ENCODE measurements around the gene MT2A. TPM values are rescaled to one million over a fixed set of nuclear protein-coding genes. Genes with fewer than 3 reads are reported as not detected.

The MT2A gene
- total and polyA plus RNA-seq, 2 of the 4 experiments (the other 2 are of a cell fraction): 25.5 to 621 TPM

DNA sequence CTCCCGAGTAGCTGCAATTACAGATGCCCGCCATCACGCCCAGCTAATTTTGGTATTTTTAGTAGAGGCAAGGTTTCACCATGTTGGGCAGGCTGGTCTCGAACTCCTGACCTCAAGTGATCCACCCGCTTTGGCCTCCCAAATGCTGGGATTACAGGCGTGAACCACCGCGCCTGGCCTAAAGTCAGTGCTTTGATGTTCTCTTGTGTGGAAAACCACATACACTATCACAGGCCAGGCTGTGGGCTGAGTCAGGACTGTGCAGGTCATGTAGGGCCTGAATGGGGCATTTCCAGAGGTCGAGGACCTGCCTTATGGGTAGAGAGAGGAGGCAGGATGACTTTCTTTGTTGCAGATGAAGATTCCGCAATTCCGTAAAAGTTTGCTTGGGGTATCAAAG, 24.1 kb upstream of the MT2A start:
- H3K27me3 ChIP-seq (ENCODE audit: control insufficient read depth, insufficient read depth, low read length): peaks cover 58% of the 10 kb centered on the region
- H3K9me1 ChIP-seq (ENCODE audit: insufficient read depth, low read length): no peaks in the 10 kb centered on the region
- intact Hi-C loops (cut with micrococcal nuclease) (no loop called here), dilution Hi-C loops (cut with HindIII; ENCODE audit: low sequenced_read_pairs, unreplicated experiment) (no loop called here), in situ Hi-C loops (cut with MboI; ENCODE audit: low sequenced_read_pairs) (no loop called here)
- no peaks in the 10 kb centered on the region for H3K4me1 ChIP-seq (ENCODE audit: control insufficient read depth, insufficient read depth, low read length)
- CTCF ChIA-PET: no interaction called here
- no peak overlapping the region for H3K9ac ChIP-seq (ENCODE audit: low read depth, low read length)
- no peak overlapping the region for H3K4ac ChIP-seq (ENCODE audit: low read depth, low read length)
- no peak overlapping the region for H3K18ac ChIP-seq (ENCODE audit: low read depth, low read length)
- H3K27ac ChIP-seq (ENCODE audit: insufficient read depth, low read length): no peak overlapping the region
- H4K91ac ChIP-seq (ENCODE audit: insufficient read depth, low read depth, low read length): no peak overlapping the region
- no peak overlapping the region for H2BK120ac ChIP-seq (ENCODE audit: low read depth, low read length)
- TF ChIP-seq MAZ (IDR thresholded peaks at IDR 0.05; ENCODE audit: borderline replicate concordance, low read depth, low read length): no peak
- TF ChIP-seq, protein P1, sequence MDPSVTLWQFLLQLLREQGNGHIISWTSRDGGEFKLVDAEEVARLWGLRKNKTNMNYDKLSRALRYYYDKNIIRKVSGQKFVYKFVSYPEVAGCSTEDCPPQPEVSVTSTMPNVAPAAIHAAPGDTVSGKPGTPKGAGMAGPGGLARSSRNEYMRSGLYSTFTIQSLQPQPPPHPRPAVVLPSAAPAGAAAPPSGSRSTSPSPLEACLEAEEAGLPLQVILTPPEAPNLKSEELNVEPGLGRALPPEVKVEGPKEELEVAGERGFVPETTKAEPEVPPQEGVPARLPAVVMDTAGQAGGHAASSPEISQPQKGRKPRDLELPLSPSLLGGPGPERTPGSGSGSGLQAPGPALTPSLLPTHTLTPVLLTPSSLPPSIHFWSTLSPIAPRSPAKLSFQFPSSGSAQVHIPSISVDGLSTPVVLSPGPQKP (IDR thresholded peaks at IDR 0.05; ENCODE audit: borderline replicate concordance, low read depth, low read length): no peak
- TF ChIP-seq, protein P2, sequence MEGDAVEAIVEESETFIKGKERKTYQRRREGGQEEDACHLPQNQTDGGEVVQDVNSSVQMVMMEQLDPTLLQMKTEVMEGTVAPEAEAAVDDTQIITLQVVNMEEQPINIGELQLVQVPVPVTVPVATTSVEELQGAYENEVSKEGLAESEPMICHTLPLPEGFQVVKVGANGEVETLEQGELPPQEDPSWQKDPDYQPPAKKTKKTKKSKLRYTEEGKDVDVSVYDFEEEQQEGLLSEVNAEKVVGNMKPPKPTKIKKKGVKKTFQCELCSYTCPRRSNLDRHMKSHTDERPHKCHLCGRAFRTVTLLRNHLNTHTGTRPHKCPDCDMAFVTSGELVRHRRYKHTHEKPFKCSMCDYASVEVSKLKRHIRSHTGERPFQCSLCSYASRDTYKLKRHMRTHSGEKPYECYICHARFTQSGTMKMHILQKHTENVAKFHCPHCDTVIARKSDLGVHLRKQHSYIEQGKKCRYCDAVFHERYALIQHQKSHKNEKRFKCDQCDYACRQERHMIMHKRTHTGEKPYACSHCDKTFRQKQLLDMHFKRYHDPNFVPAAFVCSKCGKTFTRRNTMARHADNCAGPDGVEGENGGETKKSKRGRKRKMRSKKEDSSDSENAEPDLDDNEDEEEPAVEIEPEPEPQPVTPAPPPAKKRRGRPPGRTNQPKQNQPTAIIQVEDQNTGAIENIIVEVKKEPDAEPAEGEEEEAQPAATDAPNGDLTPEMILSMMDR (conservative IDR thresholded peaks at IDR 0.05; ENCODE audit: low read depth, low read length): no peak
- no peak for TF ChIP-seq FOS (IDR thresholded peaks at IDR 0.05; ENCODE audit: low read depth, low read length)
- no peak for TF ChIP-seq RCOR1 (IDR thresholded peaks at IDR 0.05; ENCODE audit: insufficient replicate concordance, low read length)
- no peak for TF ChIP-seq NFE2L2 (IDR thresholded peaks at IDR 0.05; ENCODE audit: low read depth, low read length)
- TF ChIP-seq SMC3 (IDR thresholded peaks at IDR 0.05; ENCODE audit: low read depth, low read length): no peak
- TF ChIP-seq BHLHE40 (IDR thresholded peaks at IDR 0.05; ENCODE audit: low read depth, low read length): no peak
- TF ChIP-seq, protein P3, sequence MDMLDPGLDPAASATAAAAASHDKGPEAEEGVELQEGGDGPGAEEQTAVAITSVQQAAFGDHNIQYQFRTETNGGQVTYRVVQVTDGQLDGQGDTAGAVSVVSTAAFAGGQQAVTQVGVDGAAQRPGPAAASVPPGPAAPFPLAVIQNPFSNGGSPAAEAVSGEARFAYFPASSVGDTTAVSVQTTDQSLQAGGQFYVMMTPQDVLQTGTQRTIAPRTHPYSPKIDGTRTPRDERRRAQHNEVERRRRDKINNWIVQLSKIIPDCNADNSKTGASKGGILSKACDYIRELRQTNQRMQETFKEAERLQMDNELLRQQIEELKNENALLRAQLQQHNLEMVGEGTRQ (IDR thresholded peaks at IDR 0.05; ENCODE audit: low read depth, low read length): no peak
- no peak for TF ChIP-seq POLR2A (IDR thresholded peaks at IDR 0.05; ENCODE audit: low read depth, low read length)
- TF ChIP-seq MXI1 (IDR thresholded peaks at IDR 0.05; ENCODE audit: borderline replicate concordance, low read depth, low read length): no peak
- no peak for TF ChIP-seq CEBPB (IDR thresholded peaks at IDR 0.05; ENCODE audit: low read depth, low read length)
- no peak for TF ChIP-seq CHD1 (IDR thresholded peaks at IDR 0.05; ENCODE audit: low read depth, low read length)
- H4K5ac ChIP-seq (ENCODE audit: low read depth, low read length): no peak overlapping the region
- H2AK5ac ChIP-seq (ENCODE audit: low read depth, low read length): no peak overlapping the region
- no peak overlapping the region for H3K14ac ChIP-seq (replicated peaks; ENCODE audit: low read depth, low read length)
- no peak overlapping the region for H2BK15ac ChIP-seq (ENCODE audit: low read depth, low read length)
- no peak overlapping the region for H2AFZ ChIP-seq (replicated peaks; ENCODE audit: low read length, poor library complexity)
- no peaks in the 10 kb centered on the region for H3K79me1 ChIP-seq (ENCODE audit: low read depth in 1 of 2, low read length in 2 of 2)
- 67% methylated on average over 1 of the region's 11 CpGs; no CpG with 5 or more reads in 1 of the 2 experiments for WGBS, 2 experiments (ENCODE audit: extremely low coverage in 2 of 2, insufficient read length in 1 of 2)
- POLR2A ChIA-PET (ENCODE audit: unreplicated experiment): no interaction called here
- no peak overlapping the region for H3K56ac ChIP-seq (ENCODE audit: extremely low read depth, insufficient read depth, low read length)
- BruUV-seq (replicated peaks): no TSS peak
- H4K20me1 ChIP-seq (ENCODE audit: insufficient read depth, low read length): no peaks in the 10 kb centered on the region
- H2BK5ac ChIP-seq (ENCODE audit: low read depth, low read length, poor library complexity, severe bottlenecking): no peak overlapping the region
- H3K23ac ChIP-seq (ENCODE audit: low read depth, low read length): no peak overlapping the region
- H2BK20ac ChIP-seq (ENCODE audit: low read depth, low read length): no peak overlapping the region
- no peak overlapping the region for H3K4me2 ChIP-seq (ENCODE audit: low read depth, low read length)
- ATAC-seq (ENCODE audit: low read depth) (no peak), DNase-seq (no peak)
- H3K4me3 ChIP-seq (ENCODE audit: insufficient read depth, low read depth, low read length): no peak overlapping the region
- no peak overlapping the region for H4K8ac ChIP-seq (ENCODE audit: low read depth in 2 of 2, low read length in 2 of 2)
- no peaks in the 10 kb centered on the region; the same call in 1 of the 2 replicates for H3K9me3 ChIP-seq (ENCODE audit: control insufficient read depth, insufficient read depth, low read length)
- no peak overlapping the region for H2AK9ac ChIP-seq (replicated peaks; ENCODE audit: low read depth, low read length, poor library complexity)
- no peaks in the 10 kb centered on the region for H3K36me3 ChIP-seq (ENCODE audit: control insufficient read depth, insufficient read depth, low read length)
